ENCODE results near the gene NFAT5. TPM values are rescaled to one million over a fixed set of nuclear protein-coding genes. Genes with fewer than 3 reads are reported as not detected.
A peak's percentile ranks its signal among the peaks of the same experiment; 100 is the strongest.
"Not testable (repeated sequence)": the region's sequence is repeated elsewhere in the genome, so short reads cannot be mapped to it uniquely, and the experiment has no call there.

Gene NFAT5
- total RNA-seq, 2 donors from 2014 or later = 87.1 to 94.6 TPM

- peaks cover 9 to 20% of the 10 kb centered on the region in 2 donors for H3K36me3 Mint-ChIP-seq (ENCODE audit: insufficient read depth in 2 of 2)
- peak overlapping the region; percentile 92 to 94 for H3K4me3 Mint-ChIP-seq
- ATAC-seq (replicated peaks in 1 of 2) (peak; percentile 87 to 88), DNase-seq (peak; percentile 81 to 83)
- H3K27ac Mint-ChIP-seq = peak overlapping the region; percentile 92
- peaks cover 51% of the 10 kb centered on the region for H3K4me1 Mint-ChIP-seq (ENCODE audit: low read depth)
- no peaks in the 10 kb centered on the region for H3K27me3 Mint-ChIP-seq (ENCODE audit: low read depth)
- no peaks in the 10 kb centered on the region for H3K9me3 Mint-ChIP-seq
Measured at GRCh38 chr16:69563605-69564580, 1.9 kb upstream of the NFAT5 start.

GRCh38 chr16:69564845-69565670 is 708 bp upstream of the NFAT5 start:
- Mint-ChIP-seq H3K27me3 (ENCODE audit: low read depth) (no peaks in the 10 kb centered on the region), H3K36me3 (ENCODE audit: insufficient read depth in 2 of 2) (peaks cover 9 to 29% of the 10 kb centered on the region in 2 donors), H3K27ac (peak overlapping the region; percentile 92), H3K9me3 (no peaks in the 10 kb centered on the region), H3K4me3 (peak overlapping the region; percentile 92 to 94), H3K4me1 (ENCODE audit: low read depth) (peaks cover 63% of the 10 kb centered on the region)
- DNase-seq = no peak
- peak in 1 of 2 donors; percentile 18 for ATAC-seq (replicated peaks in 1 of 2)

- Mint-ChIP-seq H3K4me3 (peak overlapping the region; percentile 99 to 100), H3K9me3 (no peaks in the 10 kb centered on the region), H3K27ac (peak overlapping the region; percentile 99), H3K27me3 (ENCODE audit: low read depth) (no peaks in the 10 kb centered on the region), H3K36me3 (ENCODE audit: insufficient read depth in 2 of 2) (peaks cover 9 to 29% of the 10 kb centered on the region in 2 donors), H3K4me1 (ENCODE audit: low read depth) (peaks cover 56% of the 10 kb centered on the region)
- peak; percentile 17 to 24 for ATAC-seq (replicated peaks in 1 of 2)
- DNase-seq = peak; percentile 36 to 63
Measured at GRCh38 chr16:69566240-69566980, 644 bp downstream of the NFAT5 start.

- peak overlapping the region; percentile 99 for H3K27ac Mint-ChIP-seq
- peaks cover 9 to 31% of the 10 kb centered on the region in 2 donors for H3K36me3 Mint-ChIP-seq (ENCODE audit: insufficient read depth in 2 of 2)
- H3K4me1 Mint-ChIP-seq (ENCODE audit: low read depth) = peaks cover 51% of the 10 kb centered on the region
- no peaks in the 10 kb centered on the region for H3K9me3 Mint-ChIP-seq
- DNase-seq (peak; percentile 18 to 28), ATAC-seq (replicated peaks in 1 of 2) (no peak)
- H3K4me3 Mint-ChIP-seq = peak overlapping the region; percentile 99 to 100
- H3K27me3 Mint-ChIP-seq (ENCODE audit: low read depth) = no peaks in the 10 kb centered on the region
Measured at GRCh38 chr16:69566981-69567680, 1.4 kb downstream of the NFAT5 start.

DNA sequence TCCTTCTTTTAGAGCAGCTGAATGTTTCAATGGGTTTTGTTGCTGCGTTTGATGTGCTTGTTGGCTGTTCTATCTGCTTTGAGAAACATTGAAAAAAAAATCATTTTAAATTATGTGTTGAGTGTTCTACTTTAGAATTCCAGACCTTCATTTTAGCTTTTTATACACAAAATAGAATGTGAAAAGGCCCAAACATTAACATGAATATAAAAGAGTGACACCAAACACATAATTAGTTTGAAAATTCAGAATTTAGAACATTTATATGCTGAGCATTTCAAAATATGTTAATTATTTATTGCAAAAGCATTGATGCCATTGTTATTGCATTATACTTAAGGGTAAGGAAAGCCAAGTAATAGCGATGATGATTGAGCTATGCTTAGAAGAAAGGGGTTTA is 2.9 kb downstream of the NFAT5 start:
- Mint-ChIP-seq H3K27ac (peak overlapping the region; percentile 73), H3K9me3 (no peaks in the 10 kb centered on the region), H3K4me3 (peak overlapping the region; percentile 99 to 100), H3K4me1 (ENCODE audit: low read depth) (peaks cover 36% of the 10 kb centered on the region), H3K27me3 (ENCODE audit: low read depth) (no peaks in the 10 kb centered on the region), H3K36me3 (ENCODE audit: insufficient read depth in 2 of 2) (peaks cover 11 to 34% of the 10 kb centered on the region in 2 donors)
- ATAC-seq (replicated peaks in 1 of 2) (no peak), DNase-seq (no peak)

- not testable (repeated sequence) for H3K27me3 Mint-ChIP-seq (ENCODE audit: low read depth); H3K27ac Mint-ChIP-seq; H3K9me3 Mint-ChIP-seq; H3K4me3 Mint-ChIP-seq; ATAC-seq (replicated peaks in 1 of 2); DNase-seq
- Mint-ChIP-seq H3K36me3 (ENCODE audit: insufficient read depth in 2 of 2) (peaks cover 0 to 12% of the 10 kb centered on the region in 2 donors), H3K4me1 (ENCODE audit: low read depth) (peaks cover 41% of the 10 kb centered on the region)
Measured at GRCh38 chr16:69578771-69579170, 13.0 kb downstream of the NFAT5 start.

DNA sequence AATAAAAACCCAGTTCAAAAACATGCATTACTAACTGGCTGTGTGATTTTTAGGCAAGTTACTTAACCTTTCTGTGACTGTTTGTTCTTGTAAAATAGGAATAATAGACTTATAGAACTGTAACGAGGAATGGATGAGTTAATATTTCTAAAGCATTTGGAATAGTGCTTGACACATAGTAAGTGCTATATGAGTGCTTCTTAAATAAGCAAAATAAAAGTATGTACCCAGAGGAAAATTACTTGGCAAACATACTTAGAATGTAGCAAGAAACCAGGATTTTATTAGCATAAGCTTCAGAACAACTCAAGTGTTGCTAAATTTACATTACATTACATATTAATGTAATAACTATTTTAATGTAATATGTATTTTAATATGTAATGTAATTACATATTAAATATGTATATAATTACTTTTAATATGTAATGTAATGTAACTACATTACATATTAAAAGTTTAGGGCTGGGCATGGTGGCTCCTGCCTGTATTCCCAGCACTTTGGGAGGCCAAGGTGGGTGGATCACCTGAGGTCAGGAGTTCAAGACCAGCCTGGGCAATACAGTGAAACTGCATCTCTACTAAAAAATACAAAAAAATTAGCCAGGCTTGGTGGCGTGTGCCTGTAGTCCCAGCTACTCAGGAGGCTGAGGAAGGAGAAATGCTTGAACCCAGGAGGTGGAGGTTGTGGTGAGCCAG is 14.2 kb downstream of the NFAT5 start:
- DNase-seq (no peak), ATAC-seq (replicated peaks in 1 of 2) (no peak)
- H3K4me3 Mint-ChIP-seq = no peak overlapping the region
- H3K9me3 Mint-ChIP-seq = no peaks in the 10 kb centered on the region
- no peak overlapping the region for H3K27ac Mint-ChIP-seq
- H3K27me3 Mint-ChIP-seq (ENCODE audit: low read depth) = no peaks in the 10 kb centered on the region
- peaks cover 45% of the 10 kb centered on the region for H3K4me1 Mint-ChIP-seq (ENCODE audit: low read depth)
- H3K36me3 Mint-ChIP-seq (ENCODE audit: insufficient read depth in 2 of 2) = peaks cover 0 to 13% of the 10 kb centered on the region in 2 donors

DNA sequence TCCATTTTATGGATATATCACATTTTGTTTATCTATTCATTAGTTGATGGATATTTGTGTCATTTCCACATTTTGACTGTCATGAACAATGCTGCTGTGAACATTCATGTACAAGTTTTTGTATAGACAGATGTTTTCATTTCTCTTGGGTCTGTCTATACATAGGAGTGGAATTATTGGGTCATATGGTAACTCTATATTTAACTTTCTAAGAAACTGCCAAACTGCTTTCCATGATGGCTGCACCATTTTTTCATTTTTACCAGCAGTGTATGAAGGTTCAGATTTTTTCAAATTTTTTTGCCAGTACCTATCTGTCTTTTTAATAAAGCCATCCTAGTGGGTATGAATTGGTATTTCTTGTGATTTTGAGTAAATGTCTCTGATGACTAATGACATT is 15.5 kb downstream of the NFAT5 start:
- Mint-ChIP-seq H3K36me3 (ENCODE audit: insufficient read depth in 2 of 2) (peaks cover 0 to 13% of the 10 kb centered on the region in 2 donors), H3K27me3 (ENCODE audit: low read depth) (no peaks in the 10 kb centered on the region), H3K27ac (peak overlapping the region; percentile 38), H3K4me1 (ENCODE audit: low read depth) (peaks cover 44% of the 10 kb centered on the region), H3K9me3 (no peaks in the 10 kb centered on the region), H3K4me3 (peak overlapping the region in 1 of 2 donors; percentile 39)
- no peak for DNase-seq
- ATAC-seq (replicated peaks in 1 of 2) = peak; percentile 22 to 26

GRCh38 chr16:69584493-69584892 is 18.7 kb downstream of the NFAT5 start:
- Mint-ChIP-seq H3K36me3 (ENCODE audit: insufficient read depth in 2 of 2) (peaks cover 0 to 17% of the 10 kb centered on the region in 2 donors), H3K4me1 (ENCODE audit: low read depth) (peaks cover 49% of the 10 kb centered on the region)
- not testable (repeated sequence) for DNase-seq; ATAC-seq (replicated peaks in 1 of 2); H3K27me3 Mint-ChIP-seq (ENCODE audit: low read depth); H3K4me3 Mint-ChIP-seq; H3K27ac Mint-ChIP-seq; H3K9me3 Mint-ChIP-seq

DNA sequence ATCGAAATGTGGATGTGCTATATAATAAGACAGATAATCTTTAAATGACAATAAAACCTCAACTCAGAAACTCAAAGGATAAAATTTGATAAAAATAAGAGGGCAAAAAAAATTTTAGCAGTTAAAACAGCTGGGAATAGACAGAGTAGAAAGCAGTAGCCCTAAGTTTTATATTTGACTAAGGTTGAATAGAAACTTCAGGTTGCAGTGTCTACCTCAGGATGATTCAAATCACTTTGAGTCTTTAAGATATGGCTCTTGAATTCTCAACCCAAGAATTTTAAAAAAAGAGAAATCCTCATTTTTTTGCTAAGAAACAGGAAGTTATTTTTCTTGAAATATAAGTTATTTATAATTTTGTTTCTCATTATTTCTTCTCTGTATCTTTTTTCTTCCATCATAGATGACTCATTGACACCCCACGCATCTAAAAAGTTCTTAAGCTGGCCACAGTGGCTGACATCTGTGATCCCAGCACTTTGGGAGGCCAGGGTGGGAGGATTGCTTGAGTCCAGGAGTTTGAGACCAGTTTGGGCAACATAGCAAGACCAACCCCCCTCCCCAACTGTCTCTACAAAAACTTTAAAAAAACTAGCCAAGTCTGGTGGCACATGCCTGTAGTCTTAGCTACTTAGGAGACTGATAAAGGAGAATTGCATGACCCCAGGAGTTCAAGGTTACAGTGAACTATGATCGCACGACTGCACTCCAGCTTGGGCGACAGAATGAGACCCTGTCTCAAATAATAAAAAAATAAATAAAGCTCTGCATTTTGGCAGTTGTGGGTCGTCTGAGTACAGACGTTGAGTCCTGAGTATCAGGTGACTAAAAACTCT is 23.9 kb downstream of the NFAT5 start:
- H3K27ac Mint-ChIP-seq = no peak overlapping the region
- H3K27me3 Mint-ChIP-seq (ENCODE audit: low read depth) = no peaks in the 10 kb centered on the region
- ATAC-seq (replicated peaks in 1 of 2) (peak in 1 of 2 donors; percentile 29), DNase-seq (no peak)
- H3K36me3 Mint-ChIP-seq (ENCODE audit: insufficient read depth in 2 of 2) = peaks cover 0 to 9% of the 10 kb centered on the region in 2 donors
- no peaks in the 10 kb centered on the region for H3K9me3 Mint-ChIP-seq
- no peak overlapping the region for H3K4me3 Mint-ChIP-seq
- peaks cover 64% of the 10 kb centered on the region for H3K4me1 Mint-ChIP-seq (ENCODE audit: low read depth)

- Mint-ChIP-seq H3K36me3 (ENCODE audit: insufficient read depth in 2 of 2) (peaks cover 0 to 9% of the 10 kb centered on the region in 2 donors), H3K4me1 (ENCODE audit: low read depth) (peaks cover 74% of the 10 kb centered on the region), H3K27me3 (ENCODE audit: low read depth) (no peaks in the 10 kb centered on the region), H3K27ac (no peak overlapping the region), H3K9me3 (no peaks in the 10 kb centered on the region), H3K4me3 (no peak overlapping the region)
- DNase-seq = no peak
- no peak for ATAC-seq (replicated peaks in 1 of 2)
Measured at GRCh38 chr16:69590590-69590989, 24.8 kb downstream of the NFAT5 start.
